K562 (cell line): Measurements from ENCODE around the gene POM121L12. TPM values are rescaled to one million over a fixed set of nuclear protein-coding genes. Genes with fewer than 3 reads are reported as not detected.

Source experiments
- ATAC-seq: fragments of 200-7000 bp; cut with Tn5 transposase; 3 replicates; pipeline ENCODE4 v1.9.1; 2020; ENCODE audit warnings: moderate library complexity
- BruUV-seq: library from RNA; stranded (reverse); fragments of 400-500 nt; replicated peaks from 2 replicates; lab custom pipeline; 2021; lab: Mats Ljungman, UMichigan
- CTCF ChIA-PET: fragments of 300-600 bp; formaldehyde crosslinking; extraction: SDS; loops from one replicate; lab custom pipeline; 2021; ENCODE audit warnings: low intra/inter-chr PET ratio; lab: Yijun Ruan, JAX
- POLR2A ChIA-PET: fragments of 300-600, 350-650 bp; sonication (Branson Sonifier 250); formaldehyde crosslinking; extraction: SDS; loops from one replicate; lab custom pipeline; 2021; ENCODE audit warnings: antibody characterized with exemption, inconsistent platforms; lab: Yijun Ruan, JAX
- DNase-seq, 4 experiments: peaks; one replicate each; pipeline versions ENCODE4 v3.0.0 to v3.0.0-alpha.2; 2011 to 2018; ENCODE audit warnings: low spot score in 3 of 4, mixed read lengths in 3 of 4; ENCODE audit errors: extremely low read depth in 1 of 4
- FAIRE-seq: peaks from 2 replicates; lab custom pipeline; 2011; peaks lifted over from hg19 to GRCh38; lab: Jason Lieb, UNC
- H2AFZ ChIP-seq: 2 replicates; pipeline ENCODE4 v1.6.0; 2011; ENCODE audit warnings: low read depth, low read length, control low read depth, inconsistent platforms
- H3K27ac ChIP-seq: fragments of 200-600 bp; 3 replicates; pipeline ENCODE4 v1.8.0; 2011; ENCODE audit warnings: low read depth, mild to moderate bottlenecking, control low read depth, inconsistent platforms, low read length, moderate library complexity, mixed read lengths; ENCODE audit errors: extremely low read depth
- H3K27me3 ChIP-seq, 2 experiments: fragments of 300-600 bp in 1 of 2; 2 replicates in 1 of 2; 3 replicates in 1 of 2; pipeline versions ENCODE4 v1.6.0 to v1.8.0; 2011; ENCODE audit warnings: inconsistent platforms in 2 of 2, low read length in 2 of 2, mild to moderate bottlenecking in 1 of 2, mixed read lengths in 1 of 2, moderate library complexity in 1 of 2; ENCODE audit not compliant: control insufficient read depth in 2 of 2, insufficient read depth in 2 of 2
- H3K36me3 ChIP-seq: fragments of 300-600 bp; 3 replicates; pipeline ENCODE4 v1.8.0; 2011; ENCODE audit warnings: mild to moderate bottlenecking, low read length, inconsistent platforms; ENCODE audit not compliant: control insufficient read depth, insufficient read depth
- H3K4me1 ChIP-seq, 2 experiments: fragments of 200-600 bp in 1 of 2; replicated peaks in 1 of 2; 2 replicates in 1 of 2; 3 replicates in 1 of 2; pipeline versions ENCODE4 v1.5.1 to v1.8.0; 2011; ENCODE audit warnings: inconsistent platforms in 2 of 2, low read length in 2 of 2, mild to moderate bottlenecking in 1 of 2, mixed read lengths in 1 of 2, moderate library complexity in 1 of 2; ENCODE audit not compliant: control insufficient read depth in 2 of 2, insufficient read depth in 2 of 2
- H3K4me2 ChIP-seq: 2 replicates; pipeline ENCODE4 v1.6.1; 2011; ENCODE audit warnings: low read length, control low read depth, inconsistent platforms, mixed read lengths; ENCODE audit not compliant: insufficient read depth
- H3K4me3 ChIP-seq: fragments of 200-600 bp; sonication (generic), shearing (Covaris generic); 2 replicates; pipeline ENCODE4 v1.5.1; 2016; ENCODE audit warnings: control low read depth, inconsistent platforms
- H3K79me2 ChIP-seq: fragments of 200-600 bp; 3 replicates; pipeline ENCODE4 v1.8.0; 2011; ENCODE audit warnings: low read length, inconsistent platforms; ENCODE audit not compliant: control insufficient read depth, insufficient read depth
- H3K9ac ChIP-seq, 2 experiments: 2 replicates each; pipeline versions ENCODE4 v1.6.0 to v1.6.1; 2011; ENCODE audit warnings: low read depth in 2 of 2, low read length in 2 of 2, control low read depth in 1 of 2, inconsistent platforms in 1 of 2, mild to moderate bottlenecking in 1 of 2, mixed read lengths in 1 of 2; ENCODE audit not compliant: insufficient read depth in 1 of 2
- H3K9me1 ChIP-seq: one replicate; pipeline ENCODE4 v1.6.0; 2011; ENCODE audit warnings: inconsistent platforms, mild to moderate bottlenecking, low read length, moderate library complexity; ENCODE audit not compliant: control insufficient read depth, insufficient read depth
- H3K9me3 ChIP-seq: replicated peaks from 2 replicates; pipeline ENCODE4 v1.5.1; 2011; ENCODE audit warnings: low read depth, low read length, inconsistent platforms; ENCODE audit not compliant: control insufficient read depth, insufficient read depth
- H4K20me1 ChIP-seq: replicated peaks from 2 replicates; pipeline ENCODE4 v1.6.1; 2011; ENCODE audit warnings: low read length, inconsistent platforms, mixed read lengths; ENCODE audit not compliant: control insufficient read depth, insufficient read depth
- ATF3 ChIP-seq, 2 experiments: fragments of 450-650 bp in 1 of 2; sonication (generic) in 1 of 2; formaldehyde crosslinking in 1 of 2; IDR thresholded peaks in 1 of 2; conservative IDR thresholded peaks in 1 of 2; 2 replicates each; pipeline versions ENCODE4 v1.6.1 to v1.8.1; 2016 to 2023; ENCODE audit warnings: mild to moderate bottlenecking in 2 of 2, moderate library complexity in 2 of 2, inconsistent platforms in 1 of 2, missing genetic modification reagents in 1 of 2
- RUNX1 ChIP-seq: sonication (generic); IDR thresholded peaks from 2 replicates; pipeline ENCODE4 v1.6.1; 2016; ENCODE audit warnings: antibody characterized with exemption, low read depth
- TAL1 ChIP-seq: fragments of 450-650 bp; IDR thresholded peaks from 2 replicates; pipeline ENCODE4 v1.6.1; 2016; ENCODE audit warnings: mild to moderate bottlenecking
- WGBS: fragments of 100-300 bp; shearing (Covaris generic); methylation state at CpG from one replicate; pipeline ENCODE4 v1.1.6; 2016; ENCODE audit warnings: low coverage, mixed read lengths; ENCODE audit not compliant: insufficient coverage; ENCODE audit errors: missing lambda C conversion rate; 5-methylcytosine and 5-hydroxymethylcytosine counted together
- in situ Hi-C: fragments of 300-500 bp; cut with MboI; formaldehyde crosslinking; loops from 4 replicates; pipeline ENCODE4 v1.15.0; 2018; ENCODE audit warnings: inconsistent platforms, mixed read lengths
- intact Hi-C: fragments of 100-400 bp; cut with micrococcal nuclease; formaldehyde crosslinking; loops from 2 replicates; pipeline ENCODE4 v1.14.2; 2022
- polyA plus RNA-seq, 8 experiments: library from polyadenylated mRNA; depleted of rRNA in 4 of 8; stranded (reverse) in 5 of 8; unstranded in 3 of 8; fragments of >200 nt; fragmentation: Nextera tagmentation in 2 of 8; fragmentation: Illumina TruSeq in 1 of 8; extraction: Ambion mirVana in 2 of 8; extraction: Trizol in 1 of 8; gene quantifications; 2 replicates each; pipeline versions ENCODE4 v1.2.1 to v1.2.3, GENCODE V29; 2011 to 2014; ENCODE audit warnings: inconsistent platforms in 1 of 8, missing spikeins in 1 of 8
- total RNA-seq, 7 experiments: library from RNA; depleted of rRNA in 6 of 7; stranded (reverse); fragments of >200 nt in 6 of 7; fragmentation: Illumina TruSeq in 2 of 7; extraction: Trizol in 2 of 7; gene quantifications; 2 replicates each; pipeline versions ENCODE4 v1.2.1 to v1.2.3, GENCODE V29; 2011 to 2021; ENCODE audit warnings: low replicate concordance in 1 of 7

The POM121L12 gene
- total and polyA plus RNA-seq, 9 of the 15 experiments (the other 6 are each of a cell fraction or from before 2014, with no cell fraction given) = not detected

- ChIA-PET POLR2A (no interaction called here), CTCF (no interaction called here)
- Histone ChIP-seq H2AFZ (no peak overlapping the region), H3K27ac (no peak overlapping the region), H3K27me3 (no peaks in the 10 kb centered on the region), H3K9ac (no peak overlapping the region), H3K4me2 (no peak overlapping the region), H3K4me3 (no peak overlapping the region), H3K36me3 (no peaks in the 10 kb centered on the region), H3K79me2 (no peaks in the 10 kb centered on the region), H3K9me3 (no peaks in the 10 kb centered on the region), H3K9me1 (no peaks in the 10 kb centered on the region), H3K4me1 (no peaks in the 10 kb centered on the region), H4K20me1 (no peaks in the 10 kb centered on the region)
- BruUV-seq = no TSS peak
- DNase-seq = no peak
- no peak for ATAC-seq
- intact Hi-C loops (no loop called here), in situ Hi-C loops (no loop called here)
- no peak for FAIRE-seq
- TF ChIP-seq TAL1 (no peak), RUNX1 (no peak)
- 0% methylated on average over 5 of the region's 5 CpGs for WGBS
Measured at GRCh38 chr7:53022893-53023292, 12.5 kb upstream of the POM121L12 start.

DNA sequence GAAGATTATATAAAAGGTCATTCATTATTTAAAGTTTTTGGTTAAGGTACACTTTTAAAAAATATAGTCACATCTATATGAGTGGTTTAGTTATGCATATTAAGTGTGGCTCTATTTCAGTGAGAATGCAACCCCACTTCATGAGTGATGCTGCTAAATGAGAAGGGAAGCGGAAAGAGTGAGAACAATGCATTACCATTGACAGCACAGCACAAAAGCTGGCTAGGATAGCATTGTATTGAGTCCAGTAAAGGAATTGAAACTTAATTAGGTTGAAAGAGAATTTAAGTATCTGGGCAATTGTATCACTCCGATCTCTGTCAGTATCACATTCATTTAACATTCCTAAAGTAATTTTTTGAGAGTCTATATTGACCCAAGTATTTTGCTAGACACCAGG lies 13.2 kb downstream of the POM121L12 start:
- POLR2A ChIA-PET = no interaction called here
- Histone ChIP-seq H3K4me1 (no peaks in the 10 kb centered on the region), H3K4me3 (no peak overlapping the region), H3K27me3 (no peaks in the 10 kb centered on the region), H2AFZ (no peak overlapping the region), H3K9me3 (no peaks in the 10 kb centered on the region; the same call in 1 of the 2 replicates), H3K36me3 (no peaks in the 10 kb centered on the region), H3K4me2 (no peak overlapping the region), H3K79me2 (no peaks in the 10 kb centered on the region), H4K20me1 (no peaks in the 10 kb centered on the region), H3K27ac (no peak overlapping the region), H3K9me1 (no peaks in the 10 kb centered on the region), H3K9ac (no peak overlapping the region)
- DNase-seq = no peak
- WGBS = 0% methylated on average over 2 of the region's 2 CpGs
- CTCF ChIA-PET = no interaction called here
- in situ Hi-C loops = no loop called here
- no TSS peak for BruUV-seq
- FAIRE-seq = no peak
- intact Hi-C loops = no loop called here
- no peak for ATAC-seq
- no peak for TF ChIP-seq ATF3 (IDR thresholded peaks at IDR 0.05)
- no peak for TF ChIP-seq ATF3 (CRISPR knock-in tag; conservative IDR thresholded peaks at IDR 0.05)
